Hematopoietic multipotent progenitor cell treated with erythropoietin and hydrocortisone succinate and interleukin-3 and kit ligand, for 8 days (in vitro differentiated cells): Measurements from ENCODE around the gene KCNJ16.

Source experiments
- DNase-seq: peaks from one replicate; pipeline ENCODE4 v3.0.0-alpha.2; 2015

KCNJ16 gene

DNA sequence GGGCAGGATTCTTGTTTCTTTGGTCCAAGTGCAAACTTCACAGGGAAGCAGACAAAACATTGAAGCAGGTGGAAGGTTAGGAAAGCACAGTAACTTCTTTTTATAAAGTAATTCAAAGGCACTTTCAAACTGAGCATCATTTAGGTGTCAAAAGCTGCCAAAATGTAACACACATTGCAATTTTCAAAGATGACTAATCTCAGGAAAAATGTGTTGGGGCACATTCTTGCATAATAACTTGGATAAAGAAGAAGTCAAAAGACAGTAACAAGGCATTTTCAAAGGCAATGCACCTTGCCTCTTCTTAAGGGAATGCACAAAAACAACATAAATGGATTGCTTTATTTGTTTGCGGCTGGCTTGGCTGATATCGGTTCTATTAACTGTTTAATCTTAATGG is 97.9 kb downstream of the KCNJ16 start:
- DNase-seq = no peak

DNA sequence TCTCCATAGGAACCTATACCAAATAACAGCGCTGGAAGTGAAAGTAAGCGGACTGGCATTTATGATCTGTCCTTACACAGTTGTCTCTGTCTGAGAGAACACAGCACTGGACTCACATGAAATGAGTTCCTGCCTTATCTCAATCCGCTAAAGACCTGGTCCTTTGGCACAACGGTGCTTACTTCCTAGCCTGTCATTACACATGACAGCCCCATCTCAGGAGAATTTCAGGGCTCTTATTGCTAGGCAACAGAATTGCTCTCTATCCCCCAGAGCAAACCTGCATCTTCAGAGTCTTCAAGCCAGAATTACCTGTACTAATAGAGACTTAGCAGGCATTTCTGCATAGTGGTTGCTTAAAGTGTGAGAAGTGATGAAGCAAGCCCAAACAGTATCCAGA is 98.7 kb downstream of the KCNJ16 start:
- DNase-seq = no peak

DNA sequence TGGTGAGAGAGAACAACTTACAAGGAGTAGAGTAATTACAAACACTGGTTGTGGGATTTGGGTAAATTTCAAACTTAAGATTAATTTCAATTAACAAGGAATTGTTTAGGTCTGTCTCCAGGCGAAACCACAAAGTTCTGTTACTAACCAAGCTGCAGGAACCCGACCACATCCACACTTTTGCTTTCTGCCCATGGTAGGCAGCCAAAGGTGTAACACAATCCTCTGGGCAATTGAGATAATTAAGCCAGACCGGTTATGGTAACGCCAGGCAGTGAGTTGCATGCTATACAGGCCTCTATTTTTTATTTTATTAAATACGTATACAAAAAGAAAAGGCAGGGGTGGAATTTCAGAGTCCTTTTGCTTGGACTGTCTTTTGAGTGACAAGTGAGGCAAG is 106.4 kb downstream of the KCNJ16 start:
- no peak for DNase-seq

DNA sequence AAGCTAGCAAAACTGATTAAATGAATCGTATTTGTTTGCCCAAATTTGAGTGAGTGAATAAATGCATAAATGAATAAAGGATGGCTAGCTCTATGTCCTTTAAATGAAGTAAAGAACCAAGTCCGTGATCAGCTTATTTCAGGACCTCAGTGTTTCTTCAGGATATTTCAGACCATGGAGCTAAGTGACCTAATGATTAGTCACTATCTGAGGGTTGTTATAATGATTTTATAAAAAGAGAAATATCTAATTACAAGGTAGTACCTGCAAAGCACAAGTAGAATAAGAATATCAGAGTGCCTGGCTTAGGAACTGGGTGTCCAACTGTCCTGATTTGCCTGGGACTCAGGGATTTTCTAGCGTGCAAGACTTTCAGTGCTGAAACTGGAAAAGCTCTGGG is 106.8 kb downstream of the KCNJ16 start:
- no peak for DNase-seq

DNA sequence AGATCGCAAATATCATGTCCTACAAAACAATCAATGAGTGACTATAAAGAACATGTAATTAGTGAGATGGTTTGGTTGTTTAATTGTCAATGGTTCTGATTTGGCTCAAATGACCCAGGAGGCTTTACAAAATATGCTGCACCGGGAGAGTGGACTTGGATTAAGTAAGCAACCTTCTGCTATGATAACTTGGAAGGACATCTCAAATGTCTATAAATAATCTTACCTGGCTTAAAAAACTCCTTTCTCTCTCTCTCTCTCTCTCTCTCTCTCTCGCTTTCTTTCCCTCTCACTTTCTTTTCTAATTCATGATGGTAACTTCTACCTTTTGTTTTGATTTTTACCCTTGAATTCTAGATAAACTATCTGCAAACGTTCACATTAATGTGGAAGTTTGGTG is 108.5 kb downstream of the KCNJ16 start:
- DNase-seq = no peak

DNA sequence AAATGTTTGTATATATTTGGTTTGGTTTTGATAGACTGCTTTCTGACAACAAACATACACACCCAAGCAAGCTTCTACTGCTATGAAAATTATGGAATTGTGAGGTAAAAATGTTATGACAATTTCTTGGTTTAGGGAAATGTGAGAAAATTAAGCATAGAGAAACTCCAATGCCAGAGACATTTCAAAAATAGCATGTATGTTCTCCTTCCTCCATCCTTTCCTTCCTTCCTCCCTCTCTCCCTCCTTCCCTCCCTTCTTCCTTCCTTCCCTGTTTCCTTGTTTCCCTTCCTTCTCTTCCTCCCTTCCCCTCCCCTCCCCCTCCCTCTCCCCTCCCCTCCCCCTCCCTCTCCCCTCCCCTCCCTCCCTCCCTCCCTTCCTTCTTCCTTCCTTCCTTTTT is 109.2 kb downstream of the KCNJ16 start:
- no peak for DNase-seq

DNA sequence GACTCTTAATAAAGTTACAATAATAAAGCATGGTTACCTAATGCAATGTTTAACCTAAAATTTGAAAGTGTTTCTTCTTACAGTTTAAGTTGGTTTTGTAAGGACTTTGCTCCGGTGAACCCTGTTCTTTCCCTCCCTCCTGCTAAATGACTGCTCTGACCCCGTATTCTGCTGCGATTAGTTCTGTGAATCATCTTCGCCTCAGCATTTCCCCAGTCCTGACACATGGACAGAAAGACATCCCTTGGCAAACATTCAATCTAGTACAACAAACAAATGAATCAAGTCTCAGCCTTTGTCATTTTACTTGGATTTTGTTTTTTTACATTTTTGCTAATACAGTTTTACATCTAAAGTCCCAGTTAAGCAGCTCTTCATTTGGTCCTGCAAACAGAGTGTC is 109.7 kb downstream of the KCNJ16 start:
- no peak for DNase-seq
